GM13976 (cell line): ENCODE measurements around the gene ARRDC4.

ENCODE experiments used
- DNase-seq: peaks from one replicate; pipeline ENCODE4 v3.0.0; 2012; ENCODE audit warnings: low spot score
- CTCF ChIP-seq: IDR thresholded peaks from 2 replicates; pipeline ENCODE4 v1.5.1; 2012; ENCODE audit warnings: borderline replicate concordance, mild to moderate bottlenecking; ENCODE audit not compliant: insufficient read depth; ENCODE audit errors: extremely low read depth, missing control alignments, control extremely low read depth
- in situ Hi-C: fragments of 300-500 bp; cut with MboI; formaldehyde crosslinking; loops from one replicate; pipeline ENCODE4 v1.12.0; 2022; ENCODE audit warnings: low sequenced_read_pairs, mixed read lengths, inconsistent platforms; ENCODE audit not compliant: unreplicated experiment

ARRDC4 gene

DNA sequence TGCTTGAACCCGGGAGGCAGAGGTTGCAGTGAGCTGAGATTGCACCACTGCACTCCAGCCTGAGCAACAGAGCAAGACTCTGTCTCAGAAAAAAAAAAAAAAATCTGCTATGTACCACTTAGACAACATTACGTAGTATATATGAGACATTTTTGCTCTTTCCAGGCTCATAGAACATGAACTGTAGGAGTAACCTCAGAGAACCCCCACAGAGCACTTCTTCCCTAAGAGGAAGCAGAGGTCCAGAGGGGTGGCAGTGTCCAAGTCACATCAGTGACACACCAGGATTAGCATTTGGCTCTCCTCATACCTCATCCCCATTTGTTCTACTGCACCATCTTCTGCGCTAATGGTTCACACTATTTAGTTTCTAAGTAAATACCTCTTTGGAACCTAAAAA is 33.7 kb downstream of the ARRDC4 start:
- DNase-seq, result no peak
- no peak for TF ChIP-seq CTCF
- in situ Hi-C loops, result no loop called here

GRCh38 chr15:97995192-97995591 is 34.7 kb downstream of the ARRDC4 start:
- in situ Hi-C loops, result no loop called here
- DNase-seq, result no peak
- TF ChIP-seq CTCF, result no peak

GRCh38 chr15:97995881-97996603 is 35.5 kb downstream of the ARRDC4 start:
- no peak for TF ChIP-seq CTCF
- no peak for DNase-seq
- in situ Hi-C loops, result no loop called here

DNA sequence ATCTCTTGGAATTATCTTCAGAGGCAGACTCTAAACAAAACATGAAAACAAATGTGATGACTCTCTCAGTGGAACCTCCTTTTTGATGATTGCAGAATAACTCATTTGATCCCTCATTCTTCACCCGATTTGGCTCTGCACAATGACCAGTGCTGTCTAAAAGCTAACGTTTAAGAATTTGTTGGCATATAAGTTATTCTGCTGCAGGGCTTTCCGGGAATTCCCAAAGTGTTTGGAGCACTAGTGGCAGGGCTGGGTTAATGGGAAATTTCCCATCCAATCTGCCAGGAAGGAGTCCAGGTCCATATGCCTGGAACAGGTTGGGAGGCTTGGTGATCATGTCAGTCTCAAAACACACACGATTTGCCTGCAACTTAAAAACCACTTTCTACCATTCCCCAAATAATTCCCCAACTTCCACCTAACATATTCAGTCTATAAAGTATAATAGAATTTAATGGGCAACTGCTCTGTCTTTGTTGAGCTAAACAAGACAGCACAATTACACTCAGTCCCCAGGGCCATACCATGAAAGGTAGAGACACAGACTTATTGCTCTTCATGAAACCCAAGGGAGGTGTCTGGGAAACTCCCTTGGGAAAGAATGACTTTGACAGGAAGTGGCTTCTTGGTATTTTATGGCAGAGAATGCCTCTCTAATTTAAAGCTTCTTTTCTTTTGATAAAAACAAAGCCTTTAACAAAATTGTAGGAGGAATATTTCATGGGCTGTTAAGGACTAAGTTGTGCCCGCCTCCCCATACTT is 38.0 kb downstream of the ARRDC4 start:
- no peak for DNase-seq

GRCh38 chr15:98000249-98001203 is 40.0 kb downstream of the ARRDC4 start:
- no peak for DNase-seq
- in situ Hi-C loops, result no loop called here
- TF ChIP-seq CTCF, result no peak

More for the DNA sequence above, 38.0 kb downstream of the ARRDC4 start:
- in situ Hi-C loops, result no loop called here
- no peak for TF ChIP-seq CTCF

- no peak for TF ChIP-seq CTCF
- DNase-seq, result no peak
- in situ Hi-C loops, result no loop called here
These were observed 41.2 kb downstream of the ARRDC4 start for GRCh38 chr15:98001663-98002194.
